Stimulated activated memory B cell treated with anti-CD40 and anti-IgM and Interleukin-4, amounts not matched to agents 10 μg/mL and 1 μg/mL and 100 μg/mL, for 72 hours (primary cell): ENCODE results near the gene PRKACG.

ENCODE experiments used
- ATAC-seq: fragments of 150-1000 bp; cut with Tn5 transposase; 2 replicates; pipeline ENCODE4 v1.10.0; 2021
- H3K27ac Mint-ChIP-seq: one replicate; pipeline ENCODE4 v1.8.0; 2022; ENCODE audit warnings: mild to moderate bottlenecking, mixed read lengths
- H3K27me3 Mint-ChIP-seq: one replicate; pipeline ENCODE4 v1.8.0; 2022; ENCODE audit warnings: mixed read lengths
- H3K36me3 Mint-ChIP-seq: one replicate; pipeline ENCODE4 v1.8.0; 2022; ENCODE audit warnings: mixed read lengths
- H3K4me1 Mint-ChIP-seq: one replicate; pipeline ENCODE4 v1.8.0; 2022; ENCODE audit warnings: mixed read lengths
- H3K4me3 Mint-ChIP-seq: one replicate; pipeline ENCODE4 v1.8.0; 2022; ENCODE audit warnings: mild to moderate bottlenecking, moderate library complexity, mixed read lengths
- H3K9me3 Mint-ChIP-seq: one replicate; pipeline ENCODE4 v1.8.0; 2022; ENCODE audit warnings: mixed read lengths

PRKACG gene

GRCh38 chr9:68980341-68980914 lies 33.5 kb downstream of the PRKACG start:
- H3K4me3 Mint-ChIP-seq, result no peak overlapping the region
- H3K36me3 Mint-ChIP-seq, result peaks cover 46% of the 10 kb centered on the region
- peaks cover 3% of the 10 kb centered on the region for H3K9me3 Mint-ChIP-seq
- peak overlapping the region; percentile 6 for H3K27ac Mint-ChIP-seq
- no peak for ATAC-seq
- no peaks in the 10 kb centered on the region for H3K27me3 Mint-ChIP-seq
- peaks cover 58% of the 10 kb centered on the region for H3K4me1 Mint-ChIP-seq

DNA sequence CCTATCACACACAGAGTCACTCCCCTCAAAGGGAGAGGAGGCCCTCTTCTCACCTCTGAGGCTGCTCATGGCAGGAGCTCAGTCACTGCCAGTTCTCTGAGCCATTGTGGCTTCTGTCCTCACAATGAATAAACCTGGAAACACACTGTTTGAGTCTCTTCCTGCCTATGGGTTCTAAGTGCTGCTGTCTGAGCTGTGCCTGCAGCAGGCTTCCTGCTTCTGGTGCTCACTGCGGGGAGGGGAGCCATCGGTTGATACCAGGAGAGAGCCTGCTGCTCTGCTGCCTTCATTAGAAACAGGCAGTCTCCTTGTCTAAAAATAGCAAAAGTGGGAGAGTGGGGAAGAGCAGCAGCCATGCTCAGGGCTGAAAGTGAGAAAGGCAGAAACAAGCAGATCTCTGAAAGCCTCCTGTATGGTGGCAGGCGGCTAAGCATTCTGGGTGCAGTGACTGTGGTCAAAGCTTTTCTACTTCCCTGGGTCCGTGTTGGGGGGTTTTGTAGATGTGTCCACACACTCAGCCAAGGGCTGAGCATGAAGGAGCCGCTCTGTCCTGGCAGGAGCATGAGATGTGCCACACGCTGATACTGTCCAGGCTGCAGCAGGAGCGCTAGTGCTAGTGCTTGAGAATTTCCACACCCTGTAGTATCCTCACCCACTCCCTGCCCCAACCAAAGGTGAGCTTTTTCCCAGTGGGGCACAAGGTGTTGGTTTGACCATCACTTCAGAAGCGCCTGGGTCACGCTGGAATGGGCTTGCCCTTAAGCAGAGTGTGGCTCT lies 34.2 kb downstream of the PRKACG start:
- no peak for ATAC-seq
- no peaks in the 10 kb centered on the region for H3K27me3 Mint-ChIP-seq
- no peak overlapping the region for H3K4me3 Mint-ChIP-seq
- peaks cover 3% of the 10 kb centered on the region for H3K9me3 Mint-ChIP-seq
- peaks cover 64% of the 10 kb centered on the region for H3K4me1 Mint-ChIP-seq
- H3K27ac Mint-ChIP-seq, result peak overlapping the region; percentile 61
- H3K36me3 Mint-ChIP-seq, result peaks cover 39% of the 10 kb centered on the region

DNA sequence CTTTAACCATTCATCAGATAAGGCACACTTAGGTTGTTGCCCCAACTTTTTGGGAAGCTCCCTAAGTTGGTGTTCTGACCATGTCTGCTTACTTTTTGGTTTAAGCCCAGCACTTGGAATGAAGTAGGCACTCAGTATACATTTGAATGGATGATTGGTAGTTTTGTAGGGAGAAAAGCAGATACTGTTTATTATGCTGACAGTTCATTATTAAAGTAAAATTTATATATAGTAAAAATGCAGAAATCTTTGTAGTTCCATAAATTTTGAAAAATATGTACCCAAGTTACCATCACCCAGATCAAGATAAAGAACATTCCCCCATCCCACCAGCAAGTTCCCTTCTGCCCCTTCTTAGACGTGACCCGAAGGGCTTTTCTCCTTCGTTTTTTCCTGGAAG lies 35.4 kb downstream of the PRKACG start:
- Mint-ChIP-seq H3K36me3 (peaks cover 36% of the 10 kb centered on the region), H3K4me3 (no peak overlapping the region), H3K27me3 (no peaks in the 10 kb centered on the region), H3K9me3 (peaks cover 3% of the 10 kb centered on the region), H3K27ac (no peak overlapping the region), H3K4me1 (peaks cover 71% of the 10 kb centered on the region)
- no peak for ATAC-seq

GRCh38 chr9:68978066-68978465 lies 35.8 kb downstream of the PRKACG start:
- Mint-ChIP-seq H3K9me3 (peaks cover 3% of the 10 kb centered on the region), H3K4me3 (no peak overlapping the region), H3K27ac (no peak overlapping the region), H3K27me3 (no peaks in the 10 kb centered on the region), H3K36me3 (peaks cover 31% of the 10 kb centered on the region), H3K4me1 (peaks cover 71% of the 10 kb centered on the region)
- ATAC-seq, result peak; percentile 62

GRCh38 chr9:68975365-68976043 lies 38.4 kb downstream of the PRKACG start:
- Mint-ChIP-seq H3K9me3 (peaks cover 3% of the 10 kb centered on the region), H3K27ac (peak overlapping the region; percentile 73), H3K36me3 (peaks cover 44% of the 10 kb centered on the region), H3K4me1 (peaks cover 52% of the 10 kb centered on the region), H3K4me3 (no peak overlapping the region), H3K27me3 (no peaks in the 10 kb centered on the region)
- no peak for ATAC-seq

GRCh38 chr9:68974901-68975300 lies 39.0 kb downstream of the PRKACG start:
- H3K4me3 Mint-ChIP-seq, result no peak overlapping the region
- peak overlapping the region; percentile 73 for H3K27ac Mint-ChIP-seq

DNA sequence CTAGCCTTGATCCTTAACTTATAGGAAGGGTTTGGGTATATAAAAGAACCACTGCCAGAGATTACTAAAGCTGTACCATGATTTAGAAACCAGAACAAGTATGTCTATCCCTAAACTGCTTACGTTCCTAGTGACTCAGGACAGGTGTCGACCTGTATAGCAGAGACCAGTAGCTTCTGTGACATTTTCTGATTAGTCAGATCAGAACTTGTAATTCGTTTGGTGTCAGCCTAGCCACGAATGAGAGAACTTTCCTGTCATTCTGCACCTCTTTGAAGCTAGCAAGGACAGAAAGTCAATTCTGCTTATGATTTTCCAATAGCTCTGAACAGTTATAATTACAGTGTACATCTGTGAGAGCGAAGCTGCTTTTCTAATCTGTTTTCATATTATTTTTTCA lies 39.5 kb downstream of the PRKACG start:
- Mint-ChIP-seq H3K27ac (peak overlapping the region; percentile 73), H3K9me3 (peaks cover 3% of the 10 kb centered on the region), H3K27me3 (no peaks in the 10 kb centered on the region), H3K36me3 (peaks cover 47% of the 10 kb centered on the region), H3K4me3 (no peak overlapping the region), H3K4me1 (peaks cover 45% of the 10 kb centered on the region)
- ATAC-seq, result peak; percentile 94

More at GRCh38 chr9:68974901-68975300, 39.0 kb downstream of the PRKACG start:
- Mint-ChIP-seq H3K4me1 (peaks cover 49% of the 10 kb centered on the region), H3K9me3 (peaks cover 3% of the 10 kb centered on the region), H3K36me3 (peaks cover 46% of the 10 kb centered on the region), H3K27me3 (no peaks in the 10 kb centered on the region)
- ATAC-seq, result peak; percentile 4

DNA sequence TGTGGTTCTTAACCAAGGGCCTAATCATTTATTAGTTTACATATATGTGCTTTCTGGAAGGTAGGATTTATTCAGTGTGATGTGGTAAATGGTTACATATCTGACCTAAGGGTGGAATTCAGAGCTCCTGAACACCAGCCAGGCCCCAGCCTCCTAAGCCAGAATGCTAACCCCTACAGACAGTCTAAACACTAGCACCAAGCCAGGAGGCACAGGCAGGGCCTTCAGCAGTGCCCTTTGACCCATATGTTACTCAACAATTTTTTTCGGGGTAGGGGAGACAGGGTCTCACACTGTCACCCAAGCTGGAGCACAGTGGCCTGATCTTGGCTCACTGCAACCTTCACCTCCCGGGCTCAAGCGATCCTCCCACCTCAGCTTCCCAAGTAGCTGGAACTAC lies 40.3 kb downstream of the PRKACG start:
- H3K4me1 Mint-ChIP-seq, result peaks cover 42% of the 10 kb centered on the region
- no peaks in the 10 kb centered on the region for H3K27me3 Mint-ChIP-seq
- peaks cover 42% of the 10 kb centered on the region for H3K36me3 Mint-ChIP-seq
- H3K27ac Mint-ChIP-seq, result peak overlapping the region; percentile 73
- peaks cover 3% of the 10 kb centered on the region for H3K9me3 Mint-ChIP-seq
- no peak for ATAC-seq
- H3K4me3 Mint-ChIP-seq, result no peak overlapping the region

- no peaks in the 10 kb centered on the region for H3K27me3 Mint-ChIP-seq
- no peak overlapping the region for H3K27ac Mint-ChIP-seq
- no peak for ATAC-seq
- H3K36me3 Mint-ChIP-seq, result peaks cover 46% of the 10 kb centered on the region
- H3K4me3 Mint-ChIP-seq, result no peak overlapping the region
- H3K4me1 Mint-ChIP-seq, result peaks cover 30% of the 10 kb centered on the region
- H3K9me3 Mint-ChIP-seq, result no peaks in the 10 kb centered on the region
Measured at GRCh38 chr9:68970151-68970550, 43.8 kb downstream of the PRKACG start.

- no peak overlapping the region for H3K4me3 Mint-ChIP-seq
- no peaks in the 10 kb centered on the region for H3K27me3 Mint-ChIP-seq
- peaks cover 46% of the 10 kb centered on the region for H3K36me3 Mint-ChIP-seq
- H3K27ac Mint-ChIP-seq, result no peak overlapping the region
- no peaks in the 10 kb centered on the region for H3K9me3 Mint-ChIP-seq
- peaks cover 27% of the 10 kb centered on the region for H3K4me1 Mint-ChIP-seq
- no peak for ATAC-seq
Measured at GRCh38 chr9:68969538-68969937, 44.4 kb downstream of the PRKACG start.

- no peaks in the 10 kb centered on the region for H3K9me3 Mint-ChIP-seq
- peaks cover 13% of the 10 kb centered on the region for H3K4me1 Mint-ChIP-seq
- H3K27ac Mint-ChIP-seq, result no peak overlapping the region
- ATAC-seq, result no peak
- no peaks in the 10 kb centered on the region for H3K27me3 Mint-ChIP-seq
- H3K4me3 Mint-ChIP-seq, result no peak overlapping the region
- H3K36me3 Mint-ChIP-seq, result peaks cover 56% of the 10 kb centered on the region
Measured at GRCh38 chr9:68967800-68968199, 46.1 kb downstream of the PRKACG start.

- Mint-ChIP-seq H3K4me1 (peaks cover 13% of the 10 kb centered on the region), H3K36me3 (peaks cover 53% of the 10 kb centered on the region), H3K27me3 (no peaks in the 10 kb centered on the region), H3K9me3 (no peaks in the 10 kb centered on the region), H3K4me3 (no peak overlapping the region), H3K27ac (no peak overlapping the region)
- no peak for ATAC-seq
Measured at GRCh38 chr9:68966496-68966944, 47.4 kb downstream of the PRKACG start.

DNA sequence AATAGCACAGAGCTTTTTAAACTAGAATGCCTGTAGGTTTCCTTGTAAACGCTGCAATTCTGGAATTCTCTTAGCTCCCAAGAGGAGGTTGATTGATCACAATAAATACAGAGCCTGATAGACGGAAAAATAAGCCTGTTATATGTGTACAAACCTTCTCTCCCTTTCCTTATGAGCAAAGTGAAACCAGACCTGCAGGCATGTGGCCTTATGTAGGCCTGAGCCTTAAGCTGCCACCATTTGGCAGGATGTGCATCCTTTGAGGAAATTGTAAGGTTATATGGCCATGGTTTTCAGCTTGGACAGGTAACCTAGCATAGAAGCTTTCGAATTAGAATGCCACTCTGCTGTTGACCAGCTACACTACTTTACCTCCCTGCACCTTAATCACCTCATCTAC lies 49.1 kb downstream of the PRKACG start:
- H3K36me3 Mint-ChIP-seq, result peaks cover 56% of the 10 kb centered on the region
- no peak overlapping the region for H3K4me3 Mint-ChIP-seq
- no peak for ATAC-seq
- H3K27me3 Mint-ChIP-seq, result no peaks in the 10 kb centered on the region
- no peaks in the 10 kb centered on the region for H3K9me3 Mint-ChIP-seq
- peaks cover 13% of the 10 kb centered on the region for H3K4me1 Mint-ChIP-seq
- no peak overlapping the region for H3K27ac Mint-ChIP-seq

DNA sequence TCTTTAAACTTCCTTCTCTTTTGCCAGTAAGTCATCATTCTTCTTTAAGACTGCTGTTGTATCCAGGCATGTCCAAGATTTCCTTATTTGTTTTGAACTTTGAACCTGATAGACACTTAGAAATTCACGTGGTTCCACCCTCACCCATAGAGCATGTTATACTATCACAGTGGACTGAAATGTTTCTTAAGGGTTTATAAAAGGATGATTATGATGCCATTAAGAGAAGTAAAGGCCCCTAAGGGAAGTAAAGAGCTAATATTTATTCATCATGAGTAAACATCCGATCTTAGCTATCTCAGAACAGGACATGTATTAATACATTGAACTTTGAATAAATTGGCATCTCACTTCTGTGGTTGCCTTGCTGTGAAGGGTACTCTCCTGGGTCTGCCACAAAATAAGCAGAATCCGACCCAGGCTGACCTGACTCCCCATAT lies 49.8 kb downstream of the PRKACG start:
- H3K4me3 Mint-ChIP-seq, result no peak overlapping the region
- no peak for ATAC-seq
- peaks cover 57% of the 10 kb centered on the region for H3K36me3 Mint-ChIP-seq
- H3K27me3 Mint-ChIP-seq, result no peaks in the 10 kb centered on the region
- peaks cover 13% of the 10 kb centered on the region for H3K4me1 Mint-ChIP-seq
- no peak overlapping the region for H3K27ac Mint-ChIP-seq
- no peaks in the 10 kb centered on the region for H3K9me3 Mint-ChIP-seq

GRCh38 chr9:68963416-68963815 lies 50.5 kb downstream of the PRKACG start:
- Mint-ChIP-seq H3K36me3 (peaks cover 57% of the 10 kb centered on the region), H3K4me3 (no peak overlapping the region), H3K4me1 (peaks cover 13% of the 10 kb centered on the region), H3K27ac (no peak overlapping the region), H3K9me3 (no peaks in the 10 kb centered on the region), H3K27me3 (no peaks in the 10 kb centered on the region)
- ATAC-seq, result no peak
